CD4-positive, alpha-beta T cell treated with Interferon gamma for 1 hour (primary cell): Measurements from ENCODE around the gene TMEM63A.
"Not testable (repeated sequence)": the region's sequence is repeated elsewhere in the genome, so short reads cannot be mapped to it uniquely, and the experiment has no call there.

ENCODE experiments used
- DNase-seq: peaks from one replicate; pipeline ENCODE4 v3.0.0-alpha.2; 2020

Gene TMEM63A

DNA sequence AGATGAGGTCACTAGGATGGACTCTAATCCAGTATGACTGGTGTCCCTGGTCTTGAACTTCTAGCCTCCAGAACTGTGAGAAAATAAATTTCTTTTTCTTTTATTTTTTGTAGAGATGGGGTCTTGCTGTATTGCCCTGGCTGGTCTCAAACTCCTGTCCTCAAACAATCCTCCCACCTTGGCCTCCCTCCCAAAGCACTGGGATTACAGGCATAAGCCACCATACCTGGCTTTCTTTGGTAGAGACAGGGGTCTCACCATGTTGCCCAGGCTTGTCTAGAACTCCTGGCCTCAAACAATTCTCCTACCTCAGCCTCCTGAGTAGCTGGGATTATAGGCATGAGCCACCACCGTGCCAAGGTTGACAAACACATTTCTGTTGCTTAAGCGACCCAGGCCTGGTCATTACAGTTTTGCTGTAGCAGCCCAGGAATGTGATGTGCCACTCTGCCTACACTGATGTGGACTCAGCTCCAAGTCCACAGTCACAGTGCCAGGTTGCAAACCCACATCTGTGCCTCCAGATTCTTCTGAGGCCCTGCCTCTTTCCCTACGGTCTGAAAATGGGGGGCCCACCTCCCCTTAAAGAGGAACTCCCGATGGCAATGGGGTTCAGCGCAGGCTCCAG lies 25.9 kb upstream of the TMEM63A start:
- DNase-seq, result no peak

DNA sequence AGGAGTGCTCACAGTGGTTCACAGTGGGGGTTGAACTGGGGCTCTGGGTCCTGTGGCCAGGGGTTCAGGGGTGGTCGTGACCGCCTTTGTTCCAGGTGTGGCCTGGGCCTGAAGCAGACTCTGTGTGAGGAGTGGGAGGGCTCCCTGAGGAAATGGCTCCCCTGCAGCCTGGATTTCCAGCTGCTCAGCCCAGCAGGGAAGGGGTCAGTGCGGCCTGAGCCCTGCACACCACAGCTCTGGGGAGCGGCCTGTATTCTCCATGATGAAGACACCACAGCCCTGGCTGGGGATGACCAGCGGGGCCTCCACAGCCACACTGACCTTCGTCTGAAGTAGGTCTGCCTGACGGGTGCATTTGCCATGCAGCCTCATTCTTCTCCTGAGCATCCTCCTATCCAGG lies 25.2 kb upstream of the TMEM63A start:
- DNase-seq, result no peak

DNA sequence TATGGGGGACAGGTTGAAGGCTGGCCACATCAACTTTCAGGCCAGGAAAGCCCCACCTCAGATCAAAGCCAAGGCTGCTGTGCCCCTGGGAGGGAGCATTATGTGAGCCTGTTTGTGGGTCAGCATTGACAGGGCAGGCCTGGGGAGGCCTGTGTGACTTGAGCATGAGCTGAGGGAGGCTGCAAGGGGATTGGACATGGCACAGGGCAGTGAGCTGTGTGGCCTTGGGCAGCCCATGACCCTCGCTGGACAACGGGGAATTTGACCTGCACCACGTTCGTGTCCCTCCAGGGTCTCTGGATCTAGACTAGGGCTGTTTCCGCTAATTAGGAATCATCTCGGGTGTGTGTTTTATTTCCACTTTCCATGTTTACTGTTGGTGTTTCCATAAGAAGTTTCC lies 24.3 kb upstream of the TMEM63A start:
- DNase-seq, result no peak

DNA sequence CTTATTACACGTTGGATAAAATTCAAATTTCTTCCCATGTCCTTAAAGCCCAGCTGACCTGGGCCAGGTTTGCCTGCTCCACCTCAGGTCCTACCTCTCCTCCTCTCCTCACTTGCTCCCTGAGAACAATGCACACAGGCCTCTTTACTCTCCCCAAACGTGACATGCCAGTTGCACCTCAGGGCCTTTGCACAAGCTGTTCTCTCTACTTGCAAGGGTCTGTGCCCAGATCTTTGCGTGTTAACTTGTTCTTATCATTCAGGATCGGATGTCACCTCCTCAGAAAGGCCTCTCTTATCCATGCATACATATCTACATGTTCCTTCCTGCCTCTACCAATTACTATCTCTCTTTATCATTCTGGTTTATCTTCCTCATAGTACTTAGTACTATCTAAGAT lies 21.4 kb upstream of the TMEM63A start:
- DNase-seq, result no peak

DNA sequence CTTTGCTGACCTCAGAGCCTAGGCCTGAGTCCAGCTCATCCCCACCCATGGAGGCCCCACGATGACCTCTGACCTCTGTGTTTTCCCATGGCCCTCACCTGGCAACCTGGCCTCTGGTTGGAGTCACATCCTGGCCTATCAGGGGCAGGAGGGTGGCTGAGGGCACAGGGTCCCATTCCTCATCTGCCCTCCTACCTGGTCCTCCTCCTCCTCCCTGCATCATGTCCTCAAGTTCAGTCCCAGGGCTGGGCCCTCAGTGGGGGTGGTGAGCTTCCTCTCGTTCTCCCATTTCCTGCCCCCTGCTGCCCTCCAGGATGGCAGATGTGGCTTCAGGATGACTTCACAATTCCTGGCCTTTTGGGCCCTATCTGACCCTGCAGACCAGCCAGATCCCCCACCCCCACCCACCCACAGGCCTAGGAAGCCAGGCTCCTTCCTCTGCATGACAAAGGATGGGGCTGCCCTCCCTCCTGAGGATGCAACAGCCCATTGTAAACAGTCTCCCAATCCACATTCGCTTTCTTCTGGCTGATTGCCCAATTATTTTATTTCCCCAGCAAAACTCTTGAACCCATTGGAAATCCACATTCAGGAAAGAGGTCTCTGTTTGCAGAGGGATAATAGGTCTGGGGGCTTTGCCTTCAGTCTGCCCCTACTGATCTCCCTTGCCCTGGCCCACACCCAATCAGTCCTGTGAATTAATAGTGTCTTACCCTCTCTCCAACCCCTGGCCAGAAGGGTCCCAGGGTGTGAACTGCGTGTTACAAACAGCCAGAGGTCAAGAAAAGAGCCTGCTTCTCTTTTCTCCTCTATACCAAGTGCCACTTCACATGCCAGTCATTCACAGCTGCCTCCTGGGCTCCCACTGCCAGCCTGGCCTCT lies 17.1 kb upstream of the TMEM63A start:
- DNase-seq, result no peak

DNA sequence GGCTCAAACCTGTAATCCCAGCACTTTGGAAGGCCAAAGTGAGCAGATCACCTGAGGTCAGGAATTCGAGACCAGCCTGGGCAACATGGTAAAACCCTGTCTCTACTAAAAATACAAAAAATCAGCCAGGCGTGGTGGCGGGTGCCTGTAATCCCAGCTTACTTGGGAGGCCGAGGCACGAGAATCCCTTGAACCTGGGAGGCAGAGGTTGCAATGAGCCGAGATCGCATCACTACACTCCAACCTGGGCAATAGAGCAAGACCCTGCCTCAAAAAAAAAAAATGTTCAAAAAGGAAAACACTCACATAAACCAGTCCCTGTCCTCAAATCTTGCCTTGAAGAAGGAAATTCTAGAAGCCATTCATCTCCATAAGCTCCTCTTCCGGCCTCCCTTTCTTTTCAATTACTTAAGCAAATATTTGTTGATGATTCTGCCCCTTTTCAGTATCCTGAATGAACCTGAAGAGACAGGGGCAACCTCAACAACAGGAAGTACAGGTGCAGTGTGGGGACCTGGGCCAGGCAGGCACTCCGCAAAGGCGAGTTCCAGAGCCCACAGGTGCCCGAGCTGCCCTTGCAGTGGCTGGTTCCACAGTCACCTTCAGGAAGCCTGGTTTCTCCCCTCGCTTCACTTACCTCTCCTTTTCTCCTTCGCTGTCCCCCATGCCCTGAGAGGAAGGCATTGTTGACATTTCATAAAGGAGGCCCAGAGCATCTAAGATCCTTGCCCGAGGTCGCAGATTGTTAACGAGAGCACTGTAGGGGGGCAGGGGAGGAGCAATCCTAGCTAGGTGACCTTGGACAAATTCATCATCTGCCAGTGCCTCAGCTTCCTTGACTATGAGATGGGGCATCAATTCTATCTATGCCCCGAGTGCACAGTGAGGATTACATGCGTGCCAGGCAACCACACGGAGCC lies 15.7 kb upstream of the TMEM63A start:
- peak; percentile 55 for DNase-seq

DNA sequence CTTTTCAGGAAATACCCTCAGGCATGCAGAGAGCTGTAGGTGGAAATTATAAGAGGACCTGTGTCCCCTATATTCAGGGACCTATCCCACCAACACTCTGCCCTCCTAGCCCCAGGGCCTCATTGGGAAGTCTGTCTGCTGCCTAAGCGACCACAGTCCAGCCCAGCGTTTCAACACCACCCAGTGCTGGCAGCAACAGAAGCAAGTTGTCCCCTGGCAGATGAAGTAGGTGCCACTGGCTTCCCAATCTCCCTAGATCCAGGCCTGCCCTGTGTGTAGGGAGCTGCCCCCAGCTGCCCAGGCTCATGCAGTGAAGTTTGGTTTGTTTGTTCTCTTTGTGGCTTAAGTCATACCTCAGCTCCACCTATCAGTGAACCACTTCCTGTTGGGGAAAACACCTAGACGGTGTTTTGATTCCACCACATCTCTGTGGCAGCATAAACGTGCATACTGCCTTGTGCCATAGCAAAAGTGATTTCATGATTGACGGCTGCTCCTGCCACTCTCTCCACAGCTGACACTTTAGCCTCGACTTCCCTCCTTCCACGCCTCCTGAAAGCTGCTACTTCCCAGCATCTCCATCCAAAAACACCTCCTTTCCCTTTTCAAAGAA lies 14.9 kb upstream of the TMEM63A start:
- DNase-seq, result peak; percentile 81

DNA sequence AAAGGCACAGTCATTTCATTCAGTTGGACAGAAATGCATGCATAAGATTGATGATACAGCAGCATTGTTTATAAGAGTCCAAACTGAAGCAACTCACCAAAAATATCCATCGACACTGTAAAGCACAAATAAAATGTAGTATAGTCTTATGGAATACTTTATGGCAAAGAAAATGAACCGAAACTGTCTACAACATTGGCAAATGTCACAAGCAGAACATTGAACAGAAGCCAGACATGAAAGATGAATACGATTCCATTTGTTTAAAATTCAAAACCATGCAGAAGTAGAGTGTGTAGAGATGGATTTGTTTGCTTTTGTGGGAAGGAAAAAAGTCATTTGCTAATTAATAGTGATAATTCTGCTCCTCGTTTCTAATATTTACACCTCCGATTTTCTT lies 14.3 kb upstream of the TMEM63A start:
- DNase-seq, result no peak

DNA sequence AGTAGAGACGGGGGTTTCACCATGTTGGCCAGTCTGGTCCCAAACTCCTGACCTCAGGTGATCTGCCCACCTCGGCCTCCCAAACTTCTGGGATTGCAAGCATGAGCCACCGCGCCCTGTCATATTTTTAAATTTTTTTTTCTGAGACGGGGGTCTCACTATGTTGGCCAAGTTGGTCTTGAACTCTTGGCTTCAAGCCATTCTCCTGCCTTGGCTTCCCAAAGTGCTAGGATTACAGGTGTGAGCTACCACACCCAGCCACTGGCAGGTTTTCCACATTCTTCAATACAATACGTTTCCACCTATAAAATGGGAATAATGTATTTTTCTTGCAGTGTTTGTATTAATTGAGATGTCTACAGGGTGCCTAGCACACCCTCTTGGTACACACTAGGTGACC lies 10.1 kb upstream of the TMEM63A start:
- no peak for DNase-seq

DNA sequence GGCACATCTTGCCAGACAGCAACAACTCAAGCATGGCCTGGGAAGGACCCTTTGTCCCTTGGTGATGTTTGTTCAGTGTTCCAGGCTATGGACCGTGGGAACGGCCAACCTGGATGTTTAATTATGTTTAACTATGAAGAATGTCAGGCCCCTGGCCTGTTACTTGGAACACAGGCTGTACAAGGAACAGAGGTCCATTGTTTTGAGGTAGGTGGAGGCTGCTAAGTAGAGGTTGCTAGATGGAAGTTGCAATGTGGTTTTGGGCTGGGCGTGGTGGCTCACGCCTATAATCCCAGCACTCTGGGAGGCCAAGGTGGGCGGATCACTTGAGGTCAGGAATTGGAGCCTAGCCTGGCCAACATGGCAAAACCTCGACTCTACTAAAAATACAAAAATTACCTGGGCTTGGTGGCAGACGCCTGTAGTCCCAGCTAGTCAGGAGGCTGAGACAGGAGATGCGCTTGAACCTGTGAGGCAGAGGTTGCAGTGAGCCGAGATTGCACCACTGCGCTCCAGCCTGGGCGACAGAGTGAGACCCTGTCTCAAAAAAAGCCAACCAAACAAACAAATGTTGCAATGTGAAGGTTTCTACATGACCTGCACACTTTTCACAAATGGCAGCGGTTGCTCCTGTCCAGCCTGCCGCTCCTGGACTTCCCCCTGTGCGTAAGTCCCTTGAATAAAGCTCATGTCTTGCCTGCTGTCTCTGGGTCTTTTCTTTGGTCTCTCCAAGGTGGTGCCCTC lies 9.2 kb upstream of the TMEM63A start:
- DNase-seq, result no peak

DNA sequence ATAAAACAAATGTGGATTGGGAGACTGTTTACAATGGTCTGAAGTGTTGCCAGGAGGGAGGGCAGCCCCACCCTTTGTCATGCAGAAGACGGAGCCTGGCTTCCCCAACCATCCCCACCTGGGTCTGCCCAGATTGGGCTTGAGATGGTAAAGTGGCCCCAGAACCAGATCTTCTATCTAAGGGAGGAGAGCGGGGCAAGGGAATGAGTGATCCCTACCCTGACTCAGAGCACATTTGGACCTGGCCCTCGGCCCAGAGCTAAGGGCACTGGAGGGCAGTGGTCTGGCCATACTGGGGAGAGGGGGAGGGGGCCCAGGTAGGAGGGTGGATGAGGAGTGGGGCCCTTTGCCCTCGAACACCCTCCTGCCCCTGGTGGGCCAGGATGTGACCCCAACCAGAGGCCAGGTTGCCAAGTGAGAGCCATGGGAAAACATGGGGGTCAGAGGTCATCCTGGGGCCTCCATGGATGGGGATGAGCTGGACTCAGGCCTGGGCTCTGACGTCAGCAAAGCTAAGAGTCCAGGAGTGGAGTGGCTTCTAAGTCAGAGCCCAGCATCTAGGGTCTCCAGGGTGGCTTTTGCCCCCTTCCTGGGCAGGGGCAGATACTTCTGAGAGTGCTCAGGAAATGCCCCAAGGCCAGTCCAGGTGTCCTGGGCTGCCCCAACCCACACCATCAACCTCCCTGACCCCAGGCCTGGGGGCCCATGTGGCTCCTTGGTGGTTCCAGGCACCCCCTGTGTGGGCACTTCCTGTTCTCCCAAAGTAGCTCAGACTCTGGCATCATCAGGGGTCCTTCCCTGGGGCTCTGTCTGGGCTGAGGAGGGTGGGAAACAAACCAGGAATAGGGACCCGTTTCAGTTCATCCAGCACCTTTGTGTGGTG lies 8.4 kb upstream of the TMEM63A start:
- DNase-seq, result no peak

DNA sequence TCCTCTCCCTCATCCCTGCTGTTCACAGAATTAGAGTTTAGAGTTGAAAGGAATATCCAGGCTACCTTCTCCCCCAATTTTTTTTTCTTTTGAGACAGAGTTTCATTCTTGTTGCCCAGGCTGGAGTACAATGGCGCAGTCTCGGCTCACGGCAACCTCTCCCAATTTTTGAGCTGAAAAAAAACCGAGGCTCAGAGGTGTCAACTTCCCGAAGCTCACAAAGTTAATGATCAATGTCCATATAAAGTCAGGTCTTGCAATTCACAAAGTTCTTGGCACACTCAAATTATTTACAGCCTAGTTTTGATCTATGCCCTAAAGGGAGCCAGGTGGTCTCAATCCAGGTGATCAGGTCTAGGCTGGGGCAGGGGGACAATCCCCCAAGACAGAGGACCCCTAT lies 7.6 kb upstream of the TMEM63A start:
- no peak for DNase-seq

DNA sequence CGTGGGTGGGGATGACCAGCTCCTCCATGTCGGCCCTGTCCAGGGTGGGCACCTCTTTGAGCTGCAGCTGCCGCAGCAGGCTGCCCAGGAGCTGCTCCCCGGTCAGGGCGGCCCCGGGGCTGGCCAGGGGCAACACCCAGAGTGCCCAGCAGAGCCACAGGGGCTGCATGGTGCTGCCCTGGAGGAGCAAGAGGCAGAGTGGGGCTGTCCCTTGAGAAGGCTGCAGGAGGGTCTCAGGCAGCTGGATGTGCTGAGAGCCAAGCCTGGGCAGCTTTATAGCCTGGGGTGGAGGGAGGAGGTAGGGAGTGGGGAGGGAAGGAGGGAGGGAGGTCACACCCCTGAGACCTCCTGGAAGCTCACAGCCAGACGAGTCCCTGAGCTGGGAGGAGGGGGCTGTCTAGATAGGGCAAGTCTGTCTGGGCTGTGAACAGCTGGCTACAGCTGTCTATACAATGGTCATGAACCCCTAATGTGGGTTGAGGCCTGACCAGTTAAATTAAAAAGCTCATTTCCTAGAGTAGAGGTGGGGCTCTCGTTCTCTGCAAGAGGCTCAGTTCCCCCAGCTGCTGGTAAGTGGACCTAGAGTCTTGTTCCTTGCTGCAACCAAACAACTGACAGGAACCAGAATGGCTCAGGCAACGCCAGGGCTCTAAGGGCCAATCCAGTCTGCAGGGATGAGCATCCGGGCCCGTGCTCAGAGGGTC lies 6.9 kb upstream of the TMEM63A start, which contains the start of gene LEFTY1:
Gene LEFTY1, minus strand, starts transcription at position 249 of the 704 bp plus-strand sequence. Its CDS starts 80 bp downstream, at position 169.
- DNase-seq, result no peak

DNA sequence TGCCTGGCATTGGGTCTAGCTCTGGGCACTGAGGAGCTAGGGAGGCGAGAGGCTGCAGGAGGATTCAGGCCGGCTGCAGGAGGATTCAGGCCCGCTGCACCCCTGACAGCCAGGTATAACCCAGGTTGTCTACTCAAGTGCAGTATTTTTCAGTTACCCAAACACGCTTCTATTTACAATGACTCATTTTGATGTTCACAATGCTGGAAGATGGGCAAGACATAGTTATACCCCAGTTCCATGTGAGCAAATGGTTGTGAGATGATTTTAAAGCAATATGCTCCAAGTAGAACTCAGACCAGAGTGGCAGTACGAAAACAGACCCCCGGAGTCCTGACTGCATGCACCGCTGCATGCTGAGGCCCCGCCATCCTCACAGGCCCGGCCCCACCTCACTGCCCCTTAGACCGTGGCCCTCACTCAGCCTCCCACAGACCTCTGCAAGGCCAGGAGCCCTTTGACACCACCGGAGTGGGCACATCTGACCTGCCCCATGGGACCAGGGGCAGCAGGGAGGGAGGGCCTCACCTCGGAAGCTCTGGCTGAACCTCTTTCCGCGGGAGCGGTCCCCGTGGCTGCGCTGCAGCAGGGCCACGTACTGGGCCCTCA lies 6.2 kb upstream of the TMEM63A start:
- DNase-seq, result no peak

DNA sequence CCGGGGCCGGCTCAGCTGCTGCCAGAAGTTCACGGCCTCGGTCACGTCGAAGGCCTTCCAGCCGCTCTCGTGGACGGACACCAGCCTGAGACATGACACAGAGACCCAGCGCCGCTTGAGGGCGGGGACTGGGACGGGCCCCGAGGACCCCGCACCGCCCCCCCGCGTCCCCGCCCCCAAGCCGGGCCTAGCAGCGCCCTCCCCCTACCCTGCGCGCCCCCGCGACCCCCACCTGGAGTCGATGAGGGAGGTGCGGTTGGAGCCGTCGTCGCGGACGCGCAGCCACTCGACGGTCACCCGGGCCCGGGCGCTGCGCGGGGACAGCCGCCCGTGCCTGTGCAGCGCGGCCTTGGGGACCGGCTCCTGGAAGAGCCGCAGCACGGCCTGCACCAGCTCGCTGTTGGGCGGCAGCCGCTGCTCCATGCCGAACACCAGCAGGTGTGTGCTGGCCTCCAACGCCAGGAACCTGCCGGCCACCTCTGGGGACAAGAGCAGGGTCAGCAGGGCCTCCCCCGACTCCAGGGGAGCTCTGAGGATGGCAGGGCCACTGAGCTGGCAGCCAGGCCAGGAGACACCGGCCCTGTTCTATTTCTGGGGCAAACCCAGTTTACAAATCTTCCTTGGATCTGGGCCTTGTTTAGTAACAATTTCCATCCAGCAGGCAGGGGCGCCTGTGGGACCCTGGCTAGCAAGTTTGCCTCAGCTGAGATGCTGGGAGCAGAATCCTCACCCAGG lies 5.5 kb upstream of the TMEM63A start:
- not testable (repeated sequence) for DNase-seq

DNA sequence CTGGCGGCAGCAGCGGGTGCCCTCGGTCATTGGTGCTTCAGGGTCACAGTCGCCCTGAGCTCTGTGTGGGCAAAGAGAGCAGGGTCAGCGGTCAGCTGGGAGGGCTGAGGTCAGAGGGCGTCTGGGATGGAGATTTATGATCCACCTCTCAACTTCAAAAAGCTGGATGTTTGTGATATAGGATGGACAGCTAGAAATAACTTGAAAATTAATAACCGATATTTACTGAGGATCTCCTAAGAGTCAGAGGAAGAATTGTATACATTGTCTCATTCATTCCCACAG lies 4.8 kb upstream of the TMEM63A start:
- DNase-seq, result no peak

DNA sequence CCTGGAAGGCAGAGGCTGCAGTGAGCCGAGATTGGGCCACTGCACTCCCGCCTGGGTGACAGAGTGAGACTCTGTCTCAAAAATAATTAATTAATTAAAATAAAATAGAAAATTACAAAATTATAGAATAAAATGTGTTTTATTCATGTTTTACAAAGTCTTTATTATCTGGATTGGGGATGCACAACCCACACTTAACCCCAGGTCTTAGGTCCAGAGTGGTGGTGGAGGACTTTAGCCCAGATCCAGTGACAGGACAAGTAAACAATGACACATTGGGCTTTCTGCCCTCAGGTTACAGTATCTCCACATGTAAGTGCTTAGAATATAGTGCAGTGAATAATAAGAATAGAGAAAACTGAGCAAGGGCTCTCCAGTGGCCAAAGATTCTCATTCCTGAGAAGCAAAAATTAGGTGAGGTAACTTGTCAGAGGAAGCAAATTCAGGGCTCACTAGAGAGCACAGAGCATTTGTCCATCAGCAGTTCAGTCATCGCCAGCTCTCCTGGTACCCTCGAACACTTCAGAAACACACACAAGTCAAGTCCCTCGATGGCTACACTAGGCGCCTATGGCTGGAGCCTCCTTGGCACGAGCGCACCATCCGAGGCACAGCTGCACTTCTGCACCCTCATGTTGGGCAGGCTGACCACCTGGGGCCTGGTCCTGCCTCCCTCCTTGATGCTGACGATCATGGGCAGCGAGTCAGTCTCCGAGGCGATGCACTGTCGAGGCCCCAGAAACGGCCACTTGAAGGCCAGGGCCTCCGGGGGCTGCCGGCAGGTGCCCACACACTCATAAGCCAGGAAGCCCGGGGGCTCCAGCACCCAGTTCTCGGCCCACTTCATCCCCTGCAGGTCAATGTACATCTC lies 4.2 kb upstream of the TMEM63A start:
- no peak for DNase-seq

DNA sequence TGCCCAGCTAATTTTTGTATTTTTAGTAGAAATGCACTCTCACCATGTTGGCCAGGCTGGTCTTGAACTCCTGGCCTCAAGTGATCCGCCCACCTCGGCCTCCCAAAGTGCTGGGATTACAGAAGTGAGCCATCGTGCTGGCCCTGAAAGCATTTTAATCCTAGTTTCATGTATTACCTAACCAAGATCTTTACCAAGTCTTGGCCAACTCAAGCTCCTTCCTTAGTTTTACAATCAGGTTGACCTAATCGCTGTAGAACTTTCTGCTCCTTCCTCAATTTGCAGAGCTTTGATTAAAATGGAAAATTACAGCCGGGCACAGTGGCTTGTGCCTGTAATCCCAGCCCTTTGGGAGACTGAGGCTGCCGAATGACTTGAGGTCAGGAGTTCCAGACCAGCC lies 3.2 kb upstream of the TMEM63A start:
- no peak for DNase-seq
